NCI-H345 treated with DMSO at 0.1 percent for 48 hours (cell line): ENCODE measurements around the gene IFNK.

Experiments used
- DNase-seq: peaks from one replicate; lab custom pipeline; 2025; ENCODE audit not compliant: unreplicated experiment; lab: John Stamatoyannopoulos, UW

Gene IFNK

DNA sequence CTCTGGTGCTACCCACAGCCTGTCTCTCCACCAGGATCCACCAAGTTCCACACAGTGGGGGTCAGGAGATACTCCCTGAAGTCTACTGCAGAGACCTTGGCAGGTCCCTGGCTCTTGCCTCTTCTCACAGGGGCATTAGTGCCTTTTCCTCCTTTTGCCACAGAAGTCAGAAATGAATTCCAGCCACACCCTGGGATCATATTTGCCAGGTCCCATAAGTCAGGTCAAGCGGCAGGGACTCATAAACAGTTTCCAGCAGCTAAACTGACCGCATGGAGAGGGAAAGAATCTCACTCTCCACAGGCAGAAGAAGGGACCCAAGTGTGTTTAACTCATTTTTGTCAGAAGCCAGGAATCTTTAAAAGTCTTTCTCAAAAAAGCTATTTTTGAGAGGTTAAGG is 13.3 kb upstream of the IFNK start:
- no peak for DNase-seq

DNA sequence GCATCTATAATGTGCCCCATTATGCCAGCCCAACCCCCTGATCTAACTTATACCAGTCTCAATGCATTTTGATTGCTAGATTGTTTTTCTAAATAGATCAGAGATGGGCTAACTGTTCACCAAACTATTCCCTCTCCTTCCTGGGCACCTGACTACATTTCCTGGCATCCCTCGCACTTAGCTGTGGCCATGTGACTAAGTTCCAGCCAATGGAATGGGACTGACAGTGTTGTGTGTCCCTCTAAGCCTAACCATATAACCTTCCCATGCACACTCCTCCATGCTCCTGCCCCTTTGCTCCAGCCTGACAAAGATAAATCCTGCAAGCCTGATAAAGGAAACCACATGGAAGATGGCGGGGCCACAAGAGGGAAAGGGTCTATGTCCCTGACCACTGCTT is 12.3 kb upstream of the IFNK start:
- no peak for DNase-seq

DNA sequence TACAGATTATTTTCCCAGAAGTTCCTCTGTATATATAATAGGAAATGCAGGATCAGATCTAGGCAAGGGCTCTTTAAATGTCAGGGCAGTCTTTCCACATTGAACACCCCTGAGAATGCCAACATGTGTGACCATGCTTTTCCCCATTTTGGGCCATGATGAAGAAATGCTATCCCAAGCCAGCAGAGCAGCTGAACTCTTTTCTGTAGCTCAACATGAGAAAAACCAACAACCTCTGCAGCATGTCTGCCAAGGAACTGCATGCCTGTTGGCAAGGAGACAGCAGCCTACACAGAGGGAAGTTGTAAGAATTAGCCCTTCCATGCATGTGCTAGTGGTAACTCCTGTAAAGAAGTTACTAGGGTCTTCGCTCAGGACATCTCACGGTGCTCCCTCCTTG is 9.5 kb upstream of the IFNK start:
- no peak for DNase-seq

DNA sequence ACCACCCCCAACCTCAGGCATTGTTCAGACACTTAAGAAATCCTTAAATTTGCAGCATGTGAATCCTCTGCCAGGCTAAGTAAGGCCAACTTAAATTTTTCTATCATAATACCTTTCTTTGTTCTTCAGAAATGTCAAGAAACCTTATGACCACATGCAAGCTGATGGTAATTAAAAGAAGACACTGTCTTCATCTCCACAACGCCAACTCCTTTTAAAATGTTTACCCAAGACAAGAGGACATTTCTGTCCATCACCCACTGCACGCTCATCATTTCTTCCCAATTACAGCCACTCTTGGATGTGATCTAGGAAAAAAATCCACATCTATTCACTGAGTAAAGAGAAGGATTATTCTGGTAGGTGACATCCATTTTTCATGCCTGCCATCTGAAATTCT is 6.1 kb upstream of the IFNK start:
- no peak for DNase-seq

DNA sequence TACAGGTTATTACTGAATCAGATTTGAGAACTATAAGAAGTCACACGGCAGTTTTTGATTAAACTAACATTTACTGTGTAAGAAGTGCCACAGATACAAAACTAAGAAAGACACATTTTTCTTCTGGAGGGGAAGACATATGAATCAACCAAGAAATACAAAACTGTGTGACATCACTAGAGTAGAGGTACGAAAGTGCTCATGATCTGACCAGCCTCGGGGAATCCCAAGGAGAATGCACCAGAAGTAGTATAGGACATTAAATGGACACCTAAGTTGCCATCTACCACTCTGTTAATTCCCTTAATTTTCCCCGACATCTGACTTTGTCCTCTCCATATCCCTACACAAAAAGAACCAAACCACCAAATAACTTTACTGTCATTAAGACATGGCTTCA is 5.3 kb upstream of the IFNK start:
- no peak for DNase-seq

DNA sequence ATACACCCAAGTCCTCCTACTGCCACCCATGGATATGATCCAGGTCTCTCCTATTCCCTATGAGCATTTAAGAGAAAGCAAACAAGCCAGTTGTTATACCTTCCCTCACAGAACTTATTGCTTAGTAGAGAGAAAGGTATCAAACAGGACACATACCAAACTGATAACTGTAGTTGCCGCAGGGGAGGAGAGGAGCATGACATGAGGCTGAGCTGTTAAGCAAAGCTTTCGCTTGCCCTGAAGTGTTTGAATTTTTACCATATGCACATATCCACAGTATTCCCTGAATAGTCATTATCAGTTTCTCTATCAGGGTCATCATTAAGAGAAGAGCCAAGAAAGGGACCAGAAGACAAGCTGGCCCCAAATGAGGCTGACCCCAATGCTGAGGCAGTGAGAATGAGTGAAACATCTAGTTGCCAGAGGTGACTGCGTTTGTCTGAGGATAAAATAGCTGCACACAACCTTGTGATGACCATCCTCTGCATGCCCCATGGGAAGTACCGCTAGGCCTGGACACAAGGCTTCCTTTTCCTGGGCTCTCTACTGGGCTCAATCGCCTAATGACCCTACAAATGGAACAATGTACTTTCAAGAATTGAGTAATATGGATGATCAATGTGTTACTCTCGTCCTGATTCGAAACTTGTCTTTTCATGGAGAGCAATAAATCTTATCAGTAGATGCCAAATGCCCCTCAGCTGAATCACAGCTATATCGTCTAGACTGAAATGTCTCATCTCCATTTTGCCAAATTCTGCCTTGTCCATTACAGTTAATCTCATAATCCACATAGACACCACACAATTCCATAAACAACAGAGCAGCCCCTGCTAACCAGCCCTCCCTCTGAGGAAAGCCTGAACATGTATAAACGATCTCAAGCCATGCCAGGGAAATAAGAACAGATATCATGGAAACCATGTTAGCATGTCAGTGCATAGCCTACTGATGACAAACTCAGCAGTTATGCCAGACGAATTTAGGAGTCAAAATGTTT is 4.3 kb upstream of the IFNK start:
- DNase-seq, result no peak

DNA sequence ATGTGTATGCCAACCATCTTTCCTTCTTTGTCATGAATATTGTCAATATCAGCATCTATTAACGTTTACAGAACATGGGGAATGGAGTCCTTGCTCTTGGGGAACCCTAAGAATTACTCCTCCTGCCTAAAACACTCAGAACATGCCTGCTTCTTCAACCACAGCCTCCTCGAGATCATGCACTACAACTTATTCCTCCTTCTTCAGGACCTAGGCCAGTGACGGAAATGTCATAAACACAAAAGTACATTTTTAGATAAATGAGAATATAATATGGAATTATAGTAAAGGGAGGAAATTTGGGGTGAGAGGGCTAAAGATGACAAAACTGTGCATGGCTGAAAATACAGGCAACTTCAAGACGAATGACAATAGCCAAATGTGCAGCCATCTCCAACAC is 3.1 kb upstream of the IFNK start:
- no peak for DNase-seq

DNA sequence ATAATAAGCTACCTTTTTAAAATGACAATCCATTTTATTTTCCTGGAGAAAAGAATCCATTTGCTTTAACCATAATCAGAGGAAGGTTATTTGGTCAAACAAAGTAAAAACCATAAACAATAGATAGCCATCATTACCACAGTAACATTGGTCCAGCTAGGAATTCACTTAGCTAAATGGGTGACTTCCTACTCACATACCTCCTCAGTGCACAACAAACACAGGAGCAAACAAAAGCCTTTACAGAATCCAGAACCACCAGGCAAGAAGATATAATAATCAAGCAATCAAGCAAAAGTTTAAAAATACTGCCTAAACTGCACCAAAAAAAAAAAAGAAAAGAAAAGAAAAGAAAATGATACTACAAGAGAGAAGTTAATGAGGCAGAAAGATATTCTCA is 949 bp upstream of the IFNK start:
- no peak for DNase-seq

DNA sequence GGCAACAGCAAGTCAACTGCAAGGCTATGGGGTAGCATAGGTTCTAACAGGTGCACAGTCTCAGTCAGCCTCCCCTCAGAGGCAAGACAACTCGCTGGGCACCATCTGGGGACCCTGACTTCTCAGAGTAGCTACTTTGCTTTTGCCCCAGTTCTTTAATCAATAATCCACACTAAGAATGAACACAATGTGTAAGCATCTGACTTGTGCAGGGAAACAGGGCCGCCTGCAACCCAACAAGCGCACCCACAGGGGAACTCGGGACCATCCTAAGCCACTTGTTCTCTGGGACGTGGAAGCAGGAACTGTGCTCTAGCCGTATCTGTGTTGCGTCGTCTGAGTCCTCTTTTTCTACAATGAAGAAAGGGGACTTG is 3.6 kb downstream of the IFNK start:
- no peak for DNase-seq

DNA sequence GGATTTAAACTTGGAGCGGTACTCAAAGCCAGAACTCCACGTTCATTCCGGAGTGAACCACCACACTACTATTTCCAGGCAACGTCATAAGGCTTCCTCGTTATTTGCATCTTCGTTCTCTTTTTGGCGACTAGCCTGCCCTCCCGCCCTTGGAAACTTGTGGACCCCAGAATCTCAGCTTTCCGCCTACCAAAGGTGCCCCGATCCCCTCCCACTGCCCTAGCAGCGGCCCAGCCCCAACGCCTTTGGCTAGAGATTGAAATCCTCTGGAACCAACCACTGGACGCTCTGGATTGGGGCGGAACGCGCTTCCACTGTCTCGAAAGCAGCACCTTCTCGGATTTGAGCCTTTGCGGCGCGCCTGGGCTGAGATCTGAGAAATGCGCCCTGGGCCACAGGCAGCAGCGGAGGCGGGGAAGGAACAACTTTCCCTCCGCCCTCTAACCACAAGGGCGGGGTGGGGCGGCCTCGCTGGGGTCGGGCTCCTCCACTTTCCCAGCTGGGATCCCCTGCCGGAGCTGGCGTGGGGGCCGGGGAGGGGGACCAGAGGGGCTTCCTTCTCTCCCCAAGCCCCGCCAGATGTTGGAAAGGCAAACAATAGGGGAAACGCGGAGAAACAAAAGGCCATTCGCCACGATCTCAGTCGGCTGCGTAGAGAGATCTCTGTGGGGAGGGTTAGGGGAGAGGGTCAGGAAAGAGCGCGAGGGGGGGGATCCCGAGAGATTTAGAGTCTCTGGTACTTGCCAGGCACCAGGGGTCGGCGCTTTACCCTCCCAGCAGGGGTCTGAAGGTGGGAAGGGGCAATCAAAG is 4.2 kb downstream of the IFNK start:
- no peak for DNase-seq

DNA sequence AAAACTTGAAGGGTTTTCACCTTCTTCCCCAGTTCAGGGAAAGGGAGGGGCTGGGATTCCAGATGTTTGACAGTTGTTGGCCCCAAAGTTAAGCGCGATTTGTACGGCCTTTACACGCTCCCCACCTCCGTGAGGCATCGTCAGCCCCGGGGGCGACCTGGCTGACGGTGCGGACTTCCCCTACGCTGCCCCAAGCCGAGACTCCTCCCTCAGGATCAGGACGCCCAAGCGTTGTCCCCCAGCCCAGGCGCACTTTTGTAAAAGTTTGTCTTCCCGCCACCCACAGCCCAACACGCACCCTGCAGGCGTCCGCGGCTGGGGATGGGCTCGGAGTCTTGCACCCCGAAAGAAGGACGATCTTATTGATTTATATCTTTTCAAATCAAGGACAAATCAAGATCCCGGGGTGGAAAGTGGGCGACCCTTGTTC is 4.8 kb downstream of the IFNK start:
- DNase-seq, result no peak

DNA sequence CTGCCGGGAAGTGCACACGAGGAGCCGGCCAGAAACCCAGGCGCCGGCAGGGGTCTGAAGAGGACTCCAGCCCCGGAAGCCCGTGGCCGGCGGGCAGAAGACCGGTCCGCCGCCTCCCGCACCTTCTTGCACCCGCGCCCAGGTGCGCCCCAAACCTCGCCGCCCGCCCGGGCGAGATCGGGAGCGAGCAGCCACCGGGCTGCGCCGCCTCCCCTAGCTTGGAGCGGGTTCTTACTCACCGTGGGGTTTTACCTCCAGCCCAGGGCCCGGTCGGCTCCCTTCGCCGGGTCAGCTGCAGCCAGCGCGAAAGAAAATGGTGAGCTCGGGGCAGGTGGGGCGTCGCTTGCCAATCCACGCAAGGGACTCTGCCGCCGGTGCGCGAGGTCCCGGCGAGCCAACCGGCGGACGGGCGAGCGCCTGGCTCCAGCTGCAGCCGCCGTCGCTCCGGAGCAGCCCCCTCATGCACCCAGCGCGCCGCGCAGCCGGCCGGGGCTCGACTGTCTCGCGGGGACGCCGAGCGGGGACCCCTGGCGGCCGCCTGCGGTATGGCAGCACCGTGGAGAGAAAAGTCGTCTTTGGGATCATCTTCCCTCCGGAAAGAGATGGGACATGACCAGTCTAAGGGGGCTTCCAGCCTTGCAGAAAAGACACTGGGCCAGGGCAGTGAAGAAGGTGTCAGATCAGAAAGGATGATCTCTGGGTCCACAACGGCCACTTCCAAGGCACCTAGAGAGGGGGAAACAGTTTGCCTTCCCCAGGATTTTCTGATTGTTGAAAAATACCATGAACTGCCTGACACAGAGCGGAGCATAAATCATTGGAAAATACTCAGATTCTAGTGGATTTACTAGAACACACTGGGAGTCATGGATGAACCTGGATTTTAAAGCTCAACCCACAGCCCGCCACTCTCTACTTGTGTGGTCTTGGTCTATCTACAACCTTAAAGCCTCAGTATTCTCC is 5.5 kb downstream of the IFNK start, which contains the start of gene MOB3B:
MOB3B (minus strand) TSS at position 499 of the 963 bp plus-strand sequence. CDS start 74,264 bp downstream, outside the sequence.
- DNase-seq, result no peak

DNA sequence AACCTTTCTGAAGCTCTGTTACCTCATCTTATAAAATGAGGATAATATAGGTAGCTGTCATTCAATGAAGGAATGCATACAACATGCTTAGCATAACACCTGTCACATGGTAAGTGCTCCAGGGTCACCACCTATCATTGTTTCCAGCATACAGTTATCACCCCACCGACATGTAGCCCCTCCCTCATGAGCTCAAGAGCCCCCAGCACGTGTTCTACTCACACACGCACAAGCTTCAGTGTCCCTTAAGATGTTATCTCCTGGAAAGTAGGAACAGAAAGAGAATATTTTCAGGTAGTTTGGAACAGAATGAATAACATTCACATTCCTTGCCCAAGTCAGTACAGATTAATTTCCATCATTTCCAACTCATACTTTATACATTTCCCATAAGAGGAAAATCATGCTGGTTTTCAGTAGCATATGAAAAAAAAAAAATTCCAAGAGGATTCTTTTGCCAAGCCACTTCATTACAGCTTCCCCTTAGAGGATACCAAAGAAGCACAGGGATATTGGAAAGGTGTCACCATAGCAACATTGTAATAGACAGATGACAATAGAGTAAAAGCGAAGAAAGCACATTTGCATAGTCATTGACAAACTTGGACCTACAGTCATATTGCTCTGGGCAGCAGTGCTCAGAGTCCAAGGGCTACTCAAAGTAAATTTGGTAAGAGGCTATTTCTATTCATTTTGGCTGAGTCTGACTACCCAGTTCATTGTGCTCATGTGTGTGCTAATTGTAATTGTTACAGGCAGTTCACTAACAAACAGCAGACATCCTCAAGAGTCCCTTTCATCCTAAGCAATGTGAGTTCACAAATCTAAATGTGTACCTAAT is 7.0 kb downstream of the IFNK start:
- DNase-seq, result no peak

DNA sequence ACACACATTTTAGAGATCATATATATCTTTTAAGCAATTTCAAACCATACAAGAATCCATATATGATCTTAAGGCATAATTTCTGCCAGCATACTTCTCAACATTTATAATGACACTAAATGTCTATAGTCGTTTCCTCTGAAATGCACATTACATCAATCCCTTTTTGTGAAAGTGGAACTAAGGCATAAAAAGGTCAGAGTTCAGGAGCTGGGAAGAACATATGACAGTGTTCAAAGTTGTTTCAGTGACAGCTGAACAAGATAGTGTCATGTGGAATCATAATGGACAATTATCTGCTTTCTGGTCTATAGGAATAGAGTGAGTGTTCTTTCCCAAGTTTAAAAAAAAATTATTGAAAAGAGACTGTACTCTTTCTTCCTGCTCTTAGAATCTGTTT is 8.0 kb downstream of the IFNK start:
- no peak for DNase-seq

DNA sequence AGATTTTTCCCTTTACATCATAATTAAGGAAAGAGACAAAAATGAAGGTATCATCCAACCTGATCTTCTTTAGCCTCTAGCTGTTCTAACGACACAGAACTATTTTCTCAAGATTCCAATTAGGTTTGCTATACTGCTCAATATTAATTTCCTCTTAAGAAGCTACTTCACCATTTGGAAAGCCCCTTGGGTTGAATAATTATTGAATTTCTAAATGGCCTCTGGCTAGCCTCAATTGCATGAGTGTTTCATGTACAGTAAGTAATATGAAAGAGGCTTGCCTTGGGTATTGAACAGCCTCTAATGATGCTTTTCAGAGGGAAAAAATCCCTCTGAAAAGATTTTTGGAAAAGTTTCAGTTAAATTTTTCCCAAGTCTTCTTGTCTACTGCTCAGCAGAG is 9.2 kb downstream of the IFNK start:
- DNase-seq, result no peak

DNA sequence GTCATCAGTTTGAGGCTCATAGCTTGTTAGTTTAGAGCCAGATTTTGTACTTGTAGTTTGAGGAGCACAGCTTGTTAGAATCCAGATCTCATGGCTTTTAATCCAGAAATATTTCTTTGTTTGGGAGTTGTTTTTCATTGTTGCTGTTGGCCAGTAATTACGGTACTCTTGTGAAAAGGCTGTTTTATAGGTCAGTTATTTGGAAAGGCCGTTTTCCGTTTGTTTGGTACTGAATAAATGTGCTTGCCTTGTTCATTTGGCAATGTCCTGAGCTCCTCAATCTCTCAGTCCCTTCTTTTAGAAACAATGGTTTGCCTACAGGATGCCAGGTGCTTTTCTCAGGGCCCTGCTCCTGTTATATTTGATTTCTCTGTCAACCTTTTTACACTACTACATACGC is 10.0 kb downstream of the IFNK start:
- DNase-seq, result no peak

DNA sequence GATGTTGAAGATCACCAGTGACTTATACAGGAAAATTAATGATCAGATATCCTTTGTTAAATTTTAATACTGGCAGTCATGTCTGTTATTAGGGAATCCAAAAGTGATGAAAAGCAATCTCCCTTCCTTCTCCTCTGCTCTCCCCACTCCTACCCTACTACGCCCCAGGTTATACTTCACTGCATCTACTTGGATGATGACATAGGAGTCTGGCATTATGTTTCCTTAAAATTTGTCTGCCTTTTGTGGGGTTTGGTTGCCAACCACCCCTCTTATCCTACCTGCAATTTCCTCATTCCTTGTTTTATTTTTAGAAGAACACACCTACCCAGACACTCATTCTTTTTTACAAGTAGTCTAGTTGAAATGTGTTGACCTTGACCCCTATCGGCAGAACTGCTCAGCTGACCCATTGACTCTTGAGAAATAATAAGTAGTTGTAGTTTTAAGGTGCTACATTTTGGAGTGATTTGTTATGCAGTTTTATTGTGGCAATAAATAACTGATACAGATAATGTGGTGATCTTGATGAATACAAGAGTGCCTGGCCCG is 10.6 kb downstream of the IFNK start:
- no peak for DNase-seq

DNA sequence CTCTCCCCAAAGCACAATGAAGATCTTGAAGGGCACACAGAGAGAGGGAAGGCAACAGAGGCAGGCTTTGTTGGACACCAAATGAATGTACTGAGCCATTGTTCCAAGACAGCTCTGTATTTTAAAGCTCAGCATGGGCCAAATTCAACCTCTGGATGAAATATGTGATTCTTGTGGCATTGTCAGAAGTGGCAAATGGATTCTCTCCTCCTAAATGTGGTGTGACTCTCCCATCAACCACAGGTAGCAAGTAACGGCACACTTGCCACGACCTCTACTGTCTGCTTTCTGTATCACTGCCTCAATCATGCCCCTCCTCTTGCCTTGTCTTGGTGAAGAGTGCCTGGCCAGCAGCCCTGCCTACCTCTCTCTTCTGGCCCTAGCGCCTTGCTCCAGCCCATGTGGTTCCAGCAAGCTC is 11.6 kb downstream of the IFNK start:
- DNase-seq, result peak; percentile 28

DNA sequence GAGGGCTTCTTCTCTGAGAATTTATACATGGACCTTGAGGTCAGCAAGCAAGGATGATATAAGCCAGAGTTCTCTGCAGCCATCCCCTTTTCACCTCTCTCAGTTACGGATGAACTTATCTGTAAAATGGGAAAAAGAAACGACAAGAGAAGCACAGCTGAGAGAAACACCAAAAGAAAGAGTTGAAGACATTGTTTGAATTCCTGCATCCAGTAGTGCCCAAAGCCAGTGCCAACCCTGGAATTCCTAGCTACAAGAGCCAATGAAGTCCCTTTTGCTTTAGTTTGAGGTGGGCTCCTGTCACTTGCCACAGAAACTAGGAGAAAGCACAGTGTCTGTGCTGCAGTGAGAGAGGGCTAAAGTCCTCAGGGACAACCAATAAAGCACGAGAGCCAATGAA is 12.1 kb downstream of the IFNK start:
- DNase-seq, result no peak

DNA sequence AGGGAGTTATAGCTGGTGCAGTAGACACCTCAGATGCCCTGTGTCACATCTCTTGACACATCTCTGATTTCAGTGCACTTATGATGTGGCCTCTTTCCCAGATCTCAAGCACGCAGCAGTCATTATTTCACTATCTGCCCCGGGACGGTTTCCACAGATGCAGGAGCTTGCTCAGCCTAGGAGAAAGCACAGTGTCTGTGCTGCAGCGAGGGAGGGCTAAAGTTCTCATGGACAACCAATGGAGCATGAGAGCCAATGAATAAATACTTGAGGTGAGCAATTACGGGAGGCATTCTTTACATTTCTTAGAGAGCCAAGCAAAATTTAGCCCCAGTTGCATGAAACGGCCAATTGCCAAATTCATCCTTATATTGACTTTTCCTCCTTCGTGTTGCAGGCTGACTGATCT is 12.9 kb downstream of the IFNK start:
- no peak for DNase-seq
